Vagina (tissue), 2 donors: Measurements from ENCODE around the gene ORM2. TPM values are rescaled to one million over a fixed set of nuclear protein-coding genes. Genes with fewer than 3 reads are reported as not detected.

Source experiments
- DNase-seq, 2 donors: peaks; one replicate each; pipeline ENCODE4 v3.0.0-alpha.2; 2017; ENCODE audit errors: extremely low spot score in 2 of 2
- H3K27ac ChIP-seq: fragments of 200-600 bp; sonication (generic); one replicate; pipeline ENCODE4 v1.5.1; 2019
- H3K27me3 ChIP-seq: fragments of 200-600 bp; sonication (generic); one replicate; pipeline ENCODE4 v1.5.1; 2019
- H3K36me3 ChIP-seq, 2 donors: fragments of 200-600 bp; sonication (generic); one replicate each; pipeline ENCODE4 v1.5.1; 2017 to 2019
- H3K4me1 ChIP-seq: fragments of 200-600 bp; sonication (generic); one replicate; pipeline ENCODE4 v1.5.1; 2019
- H3K4me3 ChIP-seq, 2 donors: fragments of 200-600 bp; sonication (generic); 1 replicate in 1 of 2; 2 replicates in 1 of 2; pipeline ENCODE4 v1.5.1; 2016 to 2019
- H3K9me3 ChIP-seq: fragments of 200-600 bp; sonication (generic); one replicate; pipeline ENCODE4 v1.5.1; 2019
- CTCF ChIP-seq, 3 experiments: fragments of 450-650 bp in 2 of 3; fragments of 200-600 bp in 1 of 3; sonication (generic) in 1 of 3; IDR thresholded peaks; one replicate each; pipeline ENCODE4 v1.5.1; 2017 to 2019; ENCODE audit warnings: antibody characterized with exemption in 3 of 3, mild to moderate bottlenecking in 2 of 3, moderate library complexity in 2 of 3
- POLR2A ChIP-seq, 2 donors: fragments of 450-650 bp; IDR thresholded peaks; one replicate each; pipeline ENCODE4 v1.6.1; 2017; ENCODE audit warnings: antibody characterized with exemption in 2 of 2, mild to moderate bottlenecking in 2 of 2, moderate library complexity in 2 of 2
- POLR2AphosphoS5 ChIP-seq, 2 donors: sonication (generic); formaldehyde crosslinking; IDR thresholded peaks; one replicate each; pipeline ENCODE4 v1.9.0; 2017; ENCODE audit warnings: antibody characterized with exemption in 2 of 2, mild to moderate bottlenecking in 2 of 2, low read depth in 1 of 2; ENCODE audit not compliant: insufficient read depth in 1 of 2
- intact Hi-C: fragments of 100-400 bp; cut with DNase I; formaldehyde crosslinking; loops from one replicate; pipeline ENCODE4 v1.15.1; 2023
- total RNA-seq: library from RNA; depleted of rRNA; stranded (reverse); fragments of >200 nt; gene quantifications from one replicate; pipeline ENCODE4 v1.2.3, GENCODE V29; 2016

ORM2 gene
- total RNA-seq, 1 donor from 2014 or later = not detected

DNA sequence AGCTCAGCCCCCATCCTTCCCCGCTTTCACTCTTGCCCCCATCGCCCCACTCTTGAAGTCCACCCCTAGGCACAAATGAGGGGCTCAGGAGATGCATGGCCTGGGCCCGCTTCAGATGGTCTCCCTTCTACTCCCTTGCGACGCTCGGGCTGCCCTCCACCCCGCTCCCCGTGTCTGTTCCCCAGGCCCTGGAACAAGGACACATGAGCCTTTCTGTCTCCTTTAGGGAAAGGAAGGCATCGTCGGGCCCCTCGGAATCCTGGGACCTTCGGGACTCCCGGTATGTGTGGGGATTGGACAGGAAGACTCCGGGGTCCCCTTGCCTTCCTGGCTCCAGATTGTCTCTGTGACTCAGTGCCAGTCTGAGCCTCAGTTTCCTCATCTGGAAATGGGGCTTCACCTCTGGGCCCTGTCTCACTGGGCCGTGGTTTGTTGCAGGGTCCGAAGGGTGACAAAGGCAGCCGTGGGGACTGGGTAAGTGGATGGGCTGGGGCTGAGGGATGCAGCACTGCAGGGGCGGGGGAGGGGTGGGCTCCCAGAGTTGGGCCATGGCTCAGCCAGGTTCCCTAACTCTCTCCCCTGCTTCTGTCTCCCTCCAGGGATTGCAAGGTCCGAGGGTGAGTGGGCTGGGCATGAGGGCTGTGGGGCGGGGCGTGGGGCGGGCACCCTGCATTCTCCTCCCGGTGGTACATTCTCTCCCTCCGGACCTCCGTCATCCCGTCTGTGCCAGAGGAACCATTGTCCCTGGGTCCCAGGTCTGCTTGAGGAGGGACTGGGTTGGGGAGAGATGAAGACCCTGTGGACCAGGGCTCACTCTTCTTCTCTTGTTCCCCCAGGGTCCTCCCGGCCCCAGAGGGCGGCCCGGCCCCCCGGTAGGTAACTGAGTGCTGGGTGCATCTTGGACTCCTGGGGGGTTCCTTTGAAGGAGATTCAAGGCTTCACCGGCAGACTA, 28.5 kb upstream of the ORM2 start:
- Histone ChIP-seq H3K4me3 (no peak overlapping the region), H3K27ac (no peak overlapping the region), H3K4me1 (peaks cover 9% of the 10 kb centered on the region), H3K36me3 (peaks cover 0 to 19% of the 10 kb centered on the region in 2 donors), H3K27me3 (no peaks in the 10 kb centered on the region), H3K9me3 (no peaks in the 10 kb centered on the region)
- peak; percentile 79 to 94 for DNase-seq
- TF ChIP-seq POLR2AphosphoS5 (IDR thresholded peaks at IDR 0.05; ENCODE audit: insufficient read depth in 1 of 2, low read depth in 1 of 2) (no peak), CTCF (IDR thresholded peaks at IDR 0.05) (no peak), POLR2A (IDR thresholded peaks at IDR 0.05) (no peak)
- intact Hi-C loops = no loop called here

DNA sequence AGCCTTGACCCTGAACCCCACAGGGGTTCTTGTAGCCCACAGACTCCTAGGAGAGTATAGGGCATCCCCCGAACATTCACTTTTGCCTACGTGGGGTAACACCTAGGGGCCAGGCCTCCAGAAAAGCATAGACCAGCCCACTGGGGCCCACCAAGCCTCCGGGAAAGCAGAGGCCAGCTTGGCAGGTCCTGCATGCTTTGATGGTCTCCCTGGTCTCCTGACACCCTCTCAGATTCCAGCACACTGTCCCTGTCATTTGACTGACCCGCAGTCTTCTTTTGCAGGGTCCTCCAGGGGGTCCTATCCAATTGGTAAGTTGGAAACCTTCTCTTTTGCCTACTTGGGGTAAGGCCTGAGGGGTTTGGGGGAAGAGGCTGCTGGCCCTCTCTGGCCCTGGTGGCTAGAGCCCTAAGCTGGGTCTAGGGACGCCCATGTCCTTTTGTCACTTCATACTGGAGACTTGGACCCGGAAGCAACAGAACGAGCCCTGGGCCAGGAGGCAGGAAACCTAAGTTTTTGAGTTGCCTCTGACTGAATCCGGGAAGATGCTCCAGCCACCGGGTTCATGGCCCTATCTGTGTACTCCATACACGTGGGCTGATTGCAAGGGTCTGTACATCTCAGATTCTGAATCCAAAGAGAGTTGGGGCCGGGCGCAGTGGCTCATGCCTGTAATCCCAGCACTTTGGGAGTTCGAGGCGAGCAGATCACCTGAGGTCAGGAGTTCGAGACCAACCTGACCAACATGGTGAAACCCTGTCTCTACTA, 27.7 kb upstream of the ORM2 start:
- peaks cover 9% of the 10 kb centered on the region for H3K4me1 ChIP-seq
- TF ChIP-seq POLR2AphosphoS5 (IDR thresholded peaks at IDR 0.05; ENCODE audit: insufficient read depth in 1 of 2, low read depth in 1 of 2) = no peak
- TF ChIP-seq POLR2A (IDR thresholded peaks at IDR 0.05) = no peak
- no peak for TF ChIP-seq CTCF (IDR thresholded peaks at IDR 0.05)
- DNase-seq = peak; percentile 77 to 87
- no peaks in the 10 kb centered on the region for H3K27me3 ChIP-seq
- no peak overlapping the region for H3K4me3 ChIP-seq
- intact Hi-C loops = no loop called here
- H3K9me3 ChIP-seq = no peaks in the 10 kb centered on the region
- H3K36me3 ChIP-seq = peaks cover 0 to 18% of the 10 kb centered on the region in 2 donors
- no peak overlapping the region for H3K27ac ChIP-seq

DNA sequence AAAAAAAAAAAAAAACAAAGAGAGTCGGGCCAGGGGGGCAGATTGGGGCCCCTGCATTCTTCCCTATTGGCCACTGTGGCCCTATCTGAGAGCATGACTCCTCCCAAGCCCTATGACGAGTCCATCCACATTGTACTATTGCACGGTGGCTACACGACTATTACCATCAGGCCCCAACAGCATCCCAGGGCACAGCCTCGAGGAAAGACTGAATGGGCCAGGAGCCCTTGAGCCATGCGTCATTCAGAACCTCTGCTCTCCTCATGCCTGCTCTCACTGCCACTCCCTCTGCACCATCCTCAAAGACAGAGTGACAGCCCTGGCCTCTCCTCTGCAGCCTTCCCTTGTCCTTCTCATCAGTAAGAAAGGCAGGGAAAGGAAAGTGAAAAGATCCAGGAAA, 26.9 kb upstream of the ORM2 start:
- TF ChIP-seq CTCF (IDR thresholded peaks at IDR 0.05) (no peak), POLR2AphosphoS5 (IDR thresholded peaks at IDR 0.05; ENCODE audit: insufficient read depth in 1 of 2, low read depth in 1 of 2) (no peak), POLR2A (IDR thresholded peaks at IDR 0.05) (no peak)
- peak; percentile 55 to 74 for DNase-seq
- Histone ChIP-seq H3K4me1 (peaks cover 9% of the 10 kb centered on the region), H3K27me3 (no peaks in the 10 kb centered on the region), H3K36me3 (peaks cover 0 to 25% of the 10 kb centered on the region in 2 donors), H3K4me3 (no peak overlapping the region), H3K9me3 (no peaks in the 10 kb centered on the region), H3K27ac (no peak overlapping the region)
- intact Hi-C loops = no loop called here

- Histone ChIP-seq H3K4me1 (peaks cover 9% of the 10 kb centered on the region), H3K4me3 (no peak overlapping the region), H3K36me3 (peaks cover 0 to 25% of the 10 kb centered on the region in 2 donors), H3K27me3 (no peaks in the 10 kb centered on the region), H3K27ac (no peak overlapping the region), H3K9me3 (no peaks in the 10 kb centered on the region)
- intact Hi-C loops = no loop called here
- DNase-seq = peak in 1 of 2 donors; percentile 52
- TF ChIP-seq POLR2A (IDR thresholded peaks at IDR 0.05) (no peak), POLR2AphosphoS5 (IDR thresholded peaks at IDR 0.05; ENCODE audit: insufficient read depth in 1 of 2, low read depth in 1 of 2) (no peak), CTCF (IDR thresholded peaks at IDR 0.05) (no peak)
Observed at GRCh38 chr9:114303571-114303970, 26.1 kb upstream of the ORM2 start.
